ENCODE results near the gene POLR3H.
A peak's percentile ranks its signal among the peaks of the same experiment; 100 is the strongest.

The POLR3H gene

DNA sequence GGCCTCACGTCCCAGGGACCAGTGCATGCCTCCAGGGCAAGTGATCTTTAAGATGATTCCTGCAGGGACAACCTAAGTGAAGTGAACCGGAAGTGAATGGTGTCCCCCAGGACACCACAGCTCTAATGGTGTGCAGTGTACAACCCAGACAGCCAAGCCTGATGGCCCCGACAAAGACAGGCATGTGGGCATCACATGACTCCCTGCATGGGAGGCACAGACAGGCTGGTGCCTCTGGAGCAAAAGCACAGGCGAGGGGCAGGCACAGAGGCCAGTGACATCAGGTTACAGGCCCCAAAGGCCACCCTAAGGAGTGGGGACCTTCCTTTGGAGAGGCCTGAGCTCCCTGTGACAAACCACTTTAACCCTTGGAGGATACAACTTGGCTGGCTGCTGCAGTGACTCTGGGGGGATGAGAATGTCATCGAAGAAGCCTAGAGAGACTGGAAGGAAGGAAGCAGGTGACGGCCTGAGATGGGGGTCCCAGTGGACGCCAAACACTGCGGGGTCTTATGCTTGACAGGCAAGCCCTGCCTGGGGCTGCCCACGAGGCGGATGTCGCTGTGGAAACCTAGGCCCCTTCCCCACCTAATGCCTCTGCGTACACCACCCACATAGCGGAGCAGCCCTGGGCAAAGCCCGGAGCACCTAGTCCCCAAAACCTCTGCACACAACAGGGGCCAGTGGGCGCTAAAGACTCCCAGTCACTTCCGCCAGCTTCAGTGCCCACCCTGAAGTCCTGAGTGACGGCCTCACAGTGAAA is 12.4 kb downstream of the POLR3H start:
- Histone ChIP-seq H3K27me3 (ENCODE audit: insufficient read depth, low read depth, severe bottlenecking) (no peaks in the 10 kb centered on the region), H3K4me3 (ENCODE audit: low read depth, low read length) (no peak overlapping the region), H3K27ac (no peak overlapping the region), H3K9me3 (ENCODE audit: severe bottlenecking) (no peaks in the 10 kb centered on the region), H3K36me3 (peaks cover 72% of the 10 kb centered on the region)
- DNase-seq = no peak
- TF ChIP-seq, protein P1, sequence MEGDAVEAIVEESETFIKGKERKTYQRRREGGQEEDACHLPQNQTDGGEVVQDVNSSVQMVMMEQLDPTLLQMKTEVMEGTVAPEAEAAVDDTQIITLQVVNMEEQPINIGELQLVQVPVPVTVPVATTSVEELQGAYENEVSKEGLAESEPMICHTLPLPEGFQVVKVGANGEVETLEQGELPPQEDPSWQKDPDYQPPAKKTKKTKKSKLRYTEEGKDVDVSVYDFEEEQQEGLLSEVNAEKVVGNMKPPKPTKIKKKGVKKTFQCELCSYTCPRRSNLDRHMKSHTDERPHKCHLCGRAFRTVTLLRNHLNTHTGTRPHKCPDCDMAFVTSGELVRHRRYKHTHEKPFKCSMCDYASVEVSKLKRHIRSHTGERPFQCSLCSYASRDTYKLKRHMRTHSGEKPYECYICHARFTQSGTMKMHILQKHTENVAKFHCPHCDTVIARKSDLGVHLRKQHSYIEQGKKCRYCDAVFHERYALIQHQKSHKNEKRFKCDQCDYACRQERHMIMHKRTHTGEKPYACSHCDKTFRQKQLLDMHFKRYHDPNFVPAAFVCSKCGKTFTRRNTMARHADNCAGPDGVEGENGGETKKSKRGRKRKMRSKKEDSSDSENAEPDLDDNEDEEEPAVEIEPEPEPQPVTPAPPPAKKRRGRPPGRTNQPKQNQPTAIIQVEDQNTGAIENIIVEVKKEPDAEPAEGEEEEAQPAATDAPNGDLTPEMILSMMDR (IDR thresholded peaks at IDR 0.05; ENCODE audit: low read depth, low read length) = no peak

DNA sequence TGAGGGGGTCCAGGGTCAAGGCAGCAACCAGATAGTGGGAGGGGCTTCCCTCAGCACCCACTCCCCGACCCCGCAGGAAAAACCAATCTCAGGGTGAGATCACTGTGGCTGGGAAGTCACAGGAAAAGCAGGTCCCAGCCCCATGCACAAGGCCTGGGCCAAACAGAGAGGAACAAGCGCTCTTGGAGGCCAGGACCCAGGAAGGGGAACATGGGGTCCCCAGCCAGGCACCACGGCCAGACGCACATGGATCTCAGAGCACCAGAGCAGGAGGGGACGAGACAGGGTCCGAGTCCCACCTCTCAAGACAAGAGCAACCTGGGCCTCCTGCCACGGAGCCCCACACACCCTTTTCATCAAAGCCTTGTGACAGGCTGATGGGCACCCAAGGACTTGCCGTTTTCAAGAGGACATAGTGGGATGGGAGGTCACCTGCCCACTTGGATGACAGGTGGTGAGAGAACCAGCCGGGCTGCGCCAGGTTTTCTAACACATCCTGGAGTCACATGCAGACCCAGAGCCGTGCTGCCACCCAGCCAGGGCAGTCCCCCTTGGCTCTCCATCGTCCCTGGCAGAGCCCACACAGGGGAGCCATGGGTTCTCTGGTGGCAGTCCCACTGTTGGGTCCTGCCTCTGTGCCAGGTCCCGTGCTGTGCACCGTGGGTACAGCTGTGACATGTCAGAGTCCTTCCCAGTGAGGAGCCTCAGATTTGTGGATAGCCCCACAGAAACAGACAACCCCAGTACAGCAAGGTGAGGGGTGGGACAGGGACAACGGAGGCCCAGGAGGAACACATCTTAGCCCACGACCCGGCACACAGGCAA is 13.2 kb downstream of the POLR3H start:
- no peak for DNase-seq
- Histone ChIP-seq H3K36me3 (peaks cover 79% of the 10 kb centered on the region), H3K4me3 (ENCODE audit: low read depth, low read length) (no peak overlapping the region), H3K9me3 (ENCODE audit: severe bottlenecking) (no peaks in the 10 kb centered on the region), H3K27ac (no peak overlapping the region), H3K27me3 (ENCODE audit: insufficient read depth, low read depth, severe bottlenecking) (no peaks in the 10 kb centered on the region)
- TF ChIP-seq, protein P1 (IDR thresholded peaks at IDR 0.05; ENCODE audit: low read depth, low read length) = no peak

DNA sequence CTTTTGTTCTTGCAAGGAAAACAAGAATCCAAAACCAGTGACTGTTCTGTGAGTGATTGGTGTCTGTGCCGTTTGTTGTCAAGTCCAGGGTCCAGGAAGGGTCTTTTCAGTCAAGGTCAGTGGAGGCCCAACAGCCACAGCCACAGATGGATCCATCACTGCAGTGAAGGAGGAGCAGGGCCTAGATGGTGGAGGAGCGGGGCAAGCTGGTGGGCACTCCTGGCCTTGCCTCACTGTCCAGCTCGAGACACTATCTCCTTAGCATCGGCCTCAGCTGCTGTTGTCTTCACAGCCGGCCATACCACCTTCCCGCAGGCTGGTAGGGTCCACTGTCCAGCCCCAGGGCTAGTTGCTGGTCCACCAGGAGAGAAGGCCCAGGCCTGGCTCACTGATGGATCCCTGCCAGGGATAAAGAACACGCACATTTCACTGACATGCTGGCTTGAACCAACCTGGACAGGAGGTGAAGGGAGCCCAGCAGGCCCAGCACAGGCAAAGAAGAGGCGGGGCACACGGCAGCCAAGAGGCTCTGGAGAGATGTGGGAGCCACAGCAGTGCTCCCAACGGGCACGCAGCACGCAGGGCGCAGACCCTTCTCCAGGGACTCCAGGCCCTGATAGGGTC is 15.2 kb downstream of the POLR3H start:
- H3K27ac ChIP-seq = no peak overlapping the region
- no peaks in the 10 kb centered on the region for H3K9me3 ChIP-seq (ENCODE audit: severe bottlenecking)
- peaks cover 93% of the 10 kb centered on the region for H3K36me3 ChIP-seq
- DNase-seq = no peak
- TF ChIP-seq, protein P1 (IDR thresholded peaks at IDR 0.05; ENCODE audit: low read depth, low read length) = no peak
- no peaks in the 10 kb centered on the region for H3K27me3 ChIP-seq (ENCODE audit: insufficient read depth, low read depth, severe bottlenecking)
- no peak overlapping the region for H3K4me3 ChIP-seq (ENCODE audit: low read depth, low read length)

DNA sequence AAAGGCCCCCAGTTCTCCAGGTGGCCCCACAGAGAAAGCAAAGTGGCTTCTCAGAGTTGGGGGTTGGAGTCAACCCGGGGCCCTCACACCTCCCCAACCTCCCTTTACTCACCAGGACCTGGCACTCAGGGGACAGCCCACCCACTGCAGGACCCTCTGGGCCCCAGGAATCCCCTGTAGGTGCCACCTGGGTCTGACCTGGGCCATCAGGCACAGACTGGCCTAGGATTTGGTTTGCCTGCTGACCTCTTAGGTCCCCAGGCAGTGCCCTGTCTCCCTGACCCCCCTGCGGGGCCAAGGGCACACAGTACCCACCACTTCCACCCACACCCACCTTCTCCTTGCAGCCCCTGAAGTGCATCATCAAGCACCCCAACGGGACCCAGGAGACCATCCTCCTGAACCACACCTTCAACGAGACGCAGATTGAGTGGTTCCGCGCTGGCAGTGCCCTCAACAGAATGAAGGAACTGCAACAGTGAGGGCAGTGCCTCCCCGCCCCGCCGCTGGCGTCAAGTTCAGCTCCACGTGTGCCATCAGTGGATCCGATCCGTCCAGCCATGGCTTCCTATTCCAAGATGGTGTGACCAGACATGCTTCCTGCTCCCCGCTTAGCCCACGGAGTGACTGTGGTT is 16.0 kb downstream of the POLR3H start:
- H3K27me3 ChIP-seq (ENCODE audit: insufficient read depth, low read depth, severe bottlenecking) = no peaks in the 10 kb centered on the region
- no peak overlapping the region for H3K4me3 ChIP-seq (ENCODE audit: low read depth, low read length)
- peaks cover 93% of the 10 kb centered on the region for H3K36me3 ChIP-seq
- DNase-seq = no peak
- no peaks in the 10 kb centered on the region for H3K9me3 ChIP-seq (ENCODE audit: severe bottlenecking)
- TF ChIP-seq, protein P1 (IDR thresholded peaks at IDR 0.05; ENCODE audit: low read depth, low read length) = no peak
- H3K27ac ChIP-seq = no peak overlapping the region

DNA sequence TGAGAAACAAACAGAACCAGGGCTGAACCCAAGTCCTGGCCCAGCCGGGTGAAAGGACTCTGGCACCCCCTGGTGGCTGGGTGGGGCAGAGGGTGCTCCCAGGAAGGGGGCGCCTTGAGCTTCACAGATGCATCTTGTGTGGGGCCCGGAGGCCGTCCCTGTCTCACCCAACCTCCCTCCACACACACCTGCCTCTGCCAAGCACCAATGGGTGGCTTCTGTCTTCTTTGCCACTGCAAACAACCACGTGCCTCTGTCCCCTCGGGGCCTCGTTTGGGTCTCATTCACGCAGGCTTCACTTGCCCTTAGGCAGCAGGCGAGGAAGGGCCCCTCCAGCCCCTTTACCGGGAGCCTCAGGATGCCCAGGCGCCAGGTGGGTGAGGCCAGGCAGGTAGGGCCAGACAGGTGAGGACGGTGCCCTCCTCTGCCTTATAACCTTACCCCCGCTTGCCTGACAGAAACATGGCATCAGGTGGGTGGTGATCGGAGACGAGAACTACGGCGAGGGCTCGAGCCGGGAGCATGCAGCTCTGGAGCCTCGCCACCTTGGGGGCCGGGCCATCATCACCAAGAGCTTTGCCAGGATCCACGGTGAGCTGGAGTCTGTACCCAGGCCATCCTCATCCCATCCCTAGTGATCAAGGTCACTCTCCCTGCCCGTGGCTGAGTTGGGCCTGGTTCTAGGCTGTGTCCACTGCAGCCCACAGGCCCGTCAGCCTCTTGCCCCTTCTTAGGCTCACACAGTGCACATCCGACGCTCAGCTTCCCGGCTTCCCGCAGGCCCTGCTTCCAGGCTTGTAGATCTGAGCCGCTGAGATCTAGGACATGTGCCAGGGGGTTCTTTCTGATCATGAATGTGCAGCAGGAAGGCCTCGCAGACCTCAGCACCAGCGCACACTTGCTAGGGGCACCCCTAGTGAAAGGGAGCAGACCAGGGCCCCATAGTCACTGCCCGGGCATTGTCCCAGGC is 17.2 kb downstream of the POLR3H start:
- Histone ChIP-seq H3K27ac (peak overlapping the region; percentile 36; the same call in 1 of the 2 replicates), H3K36me3 (peaks cover 86% of the 10 kb centered on the region), H3K4me3 (ENCODE audit: low read depth, low read length) (no peak overlapping the region), H3K9me3 (ENCODE audit: severe bottlenecking) (no peaks in the 10 kb centered on the region), H3K27me3 (ENCODE audit: insufficient read depth, low read depth, severe bottlenecking) (no peaks in the 10 kb centered on the region)
- DNase-seq = peak; percentile 53
- TF ChIP-seq, protein P1 (IDR thresholded peaks at IDR 0.05; ENCODE audit: low read depth, low read length) = peak; percentile 94

Measured in WERI-Rb-1 (cell line).